Measurements from ENCODE around the gene CX3CR1.

DNA sequence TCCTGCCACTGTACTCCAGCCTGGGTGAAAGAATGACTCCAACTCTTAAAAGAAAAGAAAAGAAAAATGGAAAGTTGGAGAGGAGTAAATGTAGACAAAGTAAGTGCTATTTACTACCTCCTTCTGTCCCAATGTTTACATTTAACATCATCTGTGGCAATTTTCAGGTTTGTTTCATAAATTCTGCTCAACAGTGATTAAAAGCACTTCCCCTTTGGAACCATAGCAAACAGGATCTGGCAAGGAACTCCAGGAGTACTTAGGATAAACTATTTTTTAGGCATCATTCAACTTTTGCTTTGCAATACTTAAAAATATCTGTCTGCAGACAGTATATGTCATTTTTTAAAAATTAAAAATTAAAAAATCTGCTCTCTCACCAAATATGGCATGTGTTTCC lies 5.5 kb upstream of the CX3CR1 start:
- TF ChIP-seq, protein P1, sequence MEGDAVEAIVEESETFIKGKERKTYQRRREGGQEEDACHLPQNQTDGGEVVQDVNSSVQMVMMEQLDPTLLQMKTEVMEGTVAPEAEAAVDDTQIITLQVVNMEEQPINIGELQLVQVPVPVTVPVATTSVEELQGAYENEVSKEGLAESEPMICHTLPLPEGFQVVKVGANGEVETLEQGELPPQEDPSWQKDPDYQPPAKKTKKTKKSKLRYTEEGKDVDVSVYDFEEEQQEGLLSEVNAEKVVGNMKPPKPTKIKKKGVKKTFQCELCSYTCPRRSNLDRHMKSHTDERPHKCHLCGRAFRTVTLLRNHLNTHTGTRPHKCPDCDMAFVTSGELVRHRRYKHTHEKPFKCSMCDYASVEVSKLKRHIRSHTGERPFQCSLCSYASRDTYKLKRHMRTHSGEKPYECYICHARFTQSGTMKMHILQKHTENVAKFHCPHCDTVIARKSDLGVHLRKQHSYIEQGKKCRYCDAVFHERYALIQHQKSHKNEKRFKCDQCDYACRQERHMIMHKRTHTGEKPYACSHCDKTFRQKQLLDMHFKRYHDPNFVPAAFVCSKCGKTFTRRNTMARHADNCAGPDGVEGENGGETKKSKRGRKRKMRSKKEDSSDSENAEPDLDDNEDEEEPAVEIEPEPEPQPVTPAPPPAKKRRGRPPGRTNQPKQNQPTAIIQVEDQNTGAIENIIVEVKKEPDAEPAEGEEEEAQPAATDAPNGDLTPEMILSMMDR (IDR thresholded peaks at IDR 0.05; ENCODE audit: poor library complexity, severe bottlenecking): no peak
- TF ChIP-seq POLR2AphosphoS5 (IDR thresholded peaks at IDR 0.05) (no peak), MXI1 (conservative IDR thresholded peaks at IDR 0.05; ENCODE audit: poor library complexity, severe bottlenecking) (no peak), EP300 (conservative IDR thresholded peaks at IDR 0.05; ENCODE audit: poor library complexity, severe bottlenecking) (no peak), SMC3 (conservative IDR thresholded peaks at IDR 0.05; ENCODE audit: poor library complexity) (no peak), RAD21 (conservative IDR thresholded peaks at IDR 0.05) (no peak), EZH2 (IDR thresholded peaks at IDR 0.05; ENCODE audit: borderline replicate concordance, insufficient read depth, low read length, poor library complexity, severe bottlenecking) (no peak), TAF1 (IDR thresholded peaks at IDR 0.05; ENCODE audit: low read depth) (no peak)

Data from neural cell (in vitro differentiated cells).